H1 (cell line): ENCODE data around the gene ARTN.

ENCODE experiments used
- BRCA1 ChIP-seq: IDR thresholded peaks from 2 replicates; pipeline ENCODE4 v1.6.1; 2012; ENCODE audit warnings: low read depth, low read length, improper control_type of control experiment
- CTCF ChIP-seq, 3 experiments: IDR thresholded peaks; 1 replicate in 2 of 3; 2 replicates in 1 of 3; pipeline versions ENCODE4 v1.5.1 to v1.6.1; 2011; ENCODE audit warnings: low read length in 3 of 3, mild to moderate bottlenecking in 3 of 3, inconsistent platforms in 2 of 3, low read depth in 1 of 3, moderate library complexity in 1 of 3; ENCODE audit not compliant: insufficient read depth in 1 of 3; ENCODE audit errors: control extremely low read depth in 1 of 3
- EP300 ChIP-seq, 2 experiments: IDR thresholded peaks; 1 replicate in 1 of 2; 2 replicates in 1 of 2; pipeline ENCODE4 v1.6.1; 2011 to 2012; ENCODE audit warnings: low read depth in 2 of 2, low read length in 2 of 2, mild to moderate bottlenecking in 2 of 2, borderline replicate concordance in 1 of 2, inconsistent platforms in 1 of 2, moderate library complexity in 1 of 2
- HDAC2 ChIP-seq, 2 experiments: fragments of 300-600 bp in 1 of 2; sonication (generic) in 1 of 2; IDR thresholded peaks; 2 replicates each; pipeline ENCODE4 v1.6.1; 2011 to 2012; ENCODE audit warnings: low read depth in 2 of 2, low read length in 2 of 2, mild to moderate bottlenecking in 2 of 2, moderate library complexity in 2 of 2, borderline replicate concordance in 1 of 2, inconsistent platforms in 1 of 2
- KDM5A ChIP-seq: fragments of 200-600 bp; IDR thresholded peaks from 2 replicates; pipeline ENCODE4 v1.7.1; 2012; ENCODE audit warnings: mild to moderate bottlenecking, low read length, inconsistent platforms, mixed read lengths
- NRF1 ChIP-seq: IDR thresholded peaks from 2 replicates; pipeline ENCODE4 v1.6.1; 2011; ENCODE audit warnings: mild to moderate bottlenecking, low read depth, low read length, improper control_type of control experiment
- SP1 ChIP-seq: IDR thresholded peaks from 2 replicates; pipeline ENCODE4 v1.6.1; 2011; ENCODE audit warnings: low read depth, low read length
- TEAD4 ChIP-seq: IDR thresholded peaks from 2 replicates; pipeline ENCODE4 v1.6.1; 2012; ENCODE audit warnings: low read depth, low read length, inconsistent platforms, mixed read lengths
- TF ChIP-seq, protein P1 (sequence below): IDR thresholded peaks from 2 replicates; pipeline ENCODE4 v1.6.1; 2012; ENCODE audit warnings: inconsistent platforms

- TF ChIP-seq CTCF (IDR thresholded peaks at IDR 0.05; ENCODE audit: control extremely low read depth in 1 of 3, insufficient read depth in 1 of 3, low read depth in 1 of 3, low read length in 3 of 3) (no peak), KDM5A (no peak), HDAC2 (IDR thresholded peaks at IDR 0.05; ENCODE audit: borderline replicate concordance in 1 of 2, low read depth in 2 of 2, low read length in 2 of 2) (no peak), TEAD4 (no peak), EP300 (IDR thresholded peaks at IDR 0.05; ENCODE audit: borderline replicate concordance in 1 of 2, low read depth in 2 of 2, low read length in 2 of 2) (no peak), NRF1 (no peak), SP1 (no peak), BRCA1 (no peak)
- TF ChIP-seq, protein P1, sequence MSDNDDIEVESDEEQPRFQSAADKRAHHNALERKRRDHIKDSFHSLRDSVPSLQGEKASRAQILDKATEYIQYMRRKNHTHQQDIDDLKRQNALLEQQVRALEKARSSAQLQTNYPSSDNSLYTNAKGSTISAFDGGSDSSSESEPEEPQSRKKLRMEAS = no peak
Observed at GRCh38 chr1:43970911-43971310, 37.3 kb downstream of the ARTN start.
